Measurements from ENCODE around the gene SETD3.

GRCh38 chr14:99351166-99352007 lies 129.3 kb downstream of the SETD3 start:
- TF ChIP-seq, protein P1, sequence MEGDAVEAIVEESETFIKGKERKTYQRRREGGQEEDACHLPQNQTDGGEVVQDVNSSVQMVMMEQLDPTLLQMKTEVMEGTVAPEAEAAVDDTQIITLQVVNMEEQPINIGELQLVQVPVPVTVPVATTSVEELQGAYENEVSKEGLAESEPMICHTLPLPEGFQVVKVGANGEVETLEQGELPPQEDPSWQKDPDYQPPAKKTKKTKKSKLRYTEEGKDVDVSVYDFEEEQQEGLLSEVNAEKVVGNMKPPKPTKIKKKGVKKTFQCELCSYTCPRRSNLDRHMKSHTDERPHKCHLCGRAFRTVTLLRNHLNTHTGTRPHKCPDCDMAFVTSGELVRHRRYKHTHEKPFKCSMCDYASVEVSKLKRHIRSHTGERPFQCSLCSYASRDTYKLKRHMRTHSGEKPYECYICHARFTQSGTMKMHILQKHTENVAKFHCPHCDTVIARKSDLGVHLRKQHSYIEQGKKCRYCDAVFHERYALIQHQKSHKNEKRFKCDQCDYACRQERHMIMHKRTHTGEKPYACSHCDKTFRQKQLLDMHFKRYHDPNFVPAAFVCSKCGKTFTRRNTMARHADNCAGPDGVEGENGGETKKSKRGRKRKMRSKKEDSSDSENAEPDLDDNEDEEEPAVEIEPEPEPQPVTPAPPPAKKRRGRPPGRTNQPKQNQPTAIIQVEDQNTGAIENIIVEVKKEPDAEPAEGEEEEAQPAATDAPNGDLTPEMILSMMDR (IDR thresholded peaks at IDR 0.05) = no peak
- TF ChIP-seq POLR2A (IDR thresholded peaks at IDR 0.05) = no peak

Measured in right lobe of liver (tissue), 4 donors.